RWPE1 (cell line): ENCODE data around the gene FHL3.
"Not testable (repeated sequence)": the region's sequence is repeated elsewhere in the genome, so short reads cannot be mapped to it uniquely, and the experiment has no call there.

Source experiments
- CTCF ChIA-PET: fragments of 350-600 bp; sonication (Branson Sonifier 250); formaldehyde crosslinking; extraction: SDS; loops from one replicate; lab custom pipeline; 2021; lab: Yijun Ruan, JAX
- POLR2A ChIA-PET: fragments of 400-600 bp; formaldehyde crosslinking; extraction: SDS; loops from one replicate; lab custom pipeline; 2020; ENCODE audit warnings: antibody characterized with exemption; ENCODE audit not compliant: low non-redundant PET; lab: Yijun Ruan, JAX
- DNase-seq: peaks from one replicate; pipeline ENCODE4 v3.0.0; 2012; ENCODE audit warnings: low spot score
- H3K27ac ChIP-seq: fragments of 450-650 bp; 2 replicates; pipeline ENCODE4 v1.5.1; 2017
- CTCF ChIP-seq: fragments of 450-650 bp; conservative IDR thresholded peaks from 2 replicates; pipeline ENCODE4 v1.5.1; 2017; ENCODE audit warnings: low read depth, mild to moderate bottlenecking

Gene FHL3

GRCh38 chr1:37975083-37975482, 30.2 kb downstream of the FHL3 start:
- POLR2A ChIA-PET = interaction anchor here (0.6 kb wide), 1 partner anchor 408 kb away, joined by 3 read pairs; no protein-coding TSS in a partner anchor
- peak; percentile 66 for TF ChIP-seq CTCF
- CTCF ChIA-PET, H3K27ac ChIP-seq, DNase-seq: not testable (repeated sequence)

DNA sequence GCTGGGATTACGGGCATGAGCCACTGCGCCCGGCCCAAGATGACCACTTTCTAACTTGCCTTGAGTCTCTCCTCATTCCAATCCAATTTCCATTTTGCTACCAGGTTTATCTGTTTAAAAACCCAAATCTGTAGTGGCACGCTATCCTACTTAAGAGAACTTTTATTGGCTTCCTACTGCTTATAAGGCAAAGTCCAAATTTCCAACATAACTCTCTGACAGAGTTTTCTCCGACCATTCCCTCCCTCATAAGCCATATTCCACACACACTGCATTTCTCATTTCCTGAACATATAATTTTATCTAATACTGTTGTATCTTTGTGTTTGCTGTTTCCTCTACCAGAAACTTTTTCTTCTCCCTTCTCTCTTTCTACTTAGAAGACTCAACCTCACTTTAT, 30.7 kb downstream of the FHL3 start:
- no peak for TF ChIP-seq CTCF
- no peak overlapping the region for H3K27ac ChIP-seq
- CTCF ChIA-PET = no interaction called here
- no peak for DNase-seq
- POLR2A ChIA-PET = interaction anchor here (0.6 kb wide), 1 partner anchor 408 kb away, joined by 3 read pairs; no protein-coding TSS in a partner anchor

GRCh38 chr1:37973684-37974083, 31.6 kb downstream of the FHL3 start:
- H3K27ac ChIP-seq, POLR2A ChIA-PET, CTCF ChIA-PET, DNase-seq: not testable (repeated sequence)

- CTCF ChIA-PET = interaction anchor here (0.6 kb wide), 2 partner anchors 89 to 1284 kb away, joined by 3 read pairs; no protein-coding TSS in a partner anchor
- POLR2A ChIA-PET = no interaction called here
- H3K27ac ChIP-seq = peak overlapping the region; percentile 44
- DNase-seq = no peak
- TF ChIP-seq CTCF = no peak
Observed at GRCh38 chr1:37965301-37965700, 40.0 kb downstream of the FHL3 start.

DNA sequence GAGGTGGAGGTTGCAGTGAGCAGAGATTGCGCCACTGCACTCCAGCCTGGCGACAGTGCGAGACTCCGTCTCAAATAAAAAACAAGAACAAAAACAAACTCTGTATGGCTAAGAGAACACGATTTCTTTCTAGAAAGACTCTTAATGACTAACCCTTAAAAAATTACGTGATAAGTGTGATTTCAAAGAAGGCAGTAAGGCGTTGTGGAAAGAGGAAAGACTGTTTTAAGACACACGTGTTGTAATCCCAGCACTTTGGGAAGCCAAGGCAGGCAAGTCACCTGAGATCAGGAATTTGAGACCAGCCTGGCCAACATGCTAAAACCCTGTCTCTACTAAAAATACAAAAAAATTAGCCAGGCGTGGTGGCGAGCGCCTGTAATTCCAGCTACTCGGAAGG, 41.2 kb downstream of the FHL3 start:
- DNase-seq, CTCF ChIA-PET, POLR2A ChIA-PET, H3K27ac ChIP-seq: not testable (repeated sequence)

GRCh38 chr1:37958690-37959089, 46.6 kb downstream of the FHL3 start:
- TF ChIP-seq CTCF = no peak
- DNase-seq = no peak
- ChIA-PET POLR2A (no interaction called here), CTCF (no interaction called here)
- H3K27ac ChIP-seq = no peak overlapping the region

- TF ChIP-seq CTCF = no peak
- POLR2A ChIA-PET = no interaction called here
Observed at GRCh38 chr1:37955685-37956084, 49.6 kb downstream of the FHL3 start.

More at GRCh38 chr1:37955685-37956084, 49.6 kb downstream of the FHL3 start:
- no peak overlapping the region for H3K27ac ChIP-seq
- CTCF ChIA-PET = interaction anchor here (0.9 kb wide), 1 partner anchor 65 kb away, joined by 3 read pairs; no protein-coding TSS in a partner anchor
- DNase-seq = no peak
